ENCODE data around the gene TMEM271.
"Not testable (repeated sequence)": the region's sequence is repeated elsewhere in the genome, so short reads cannot be mapped to it uniquely, and the experiment has no call there.

TMEM271 gene

DNA sequence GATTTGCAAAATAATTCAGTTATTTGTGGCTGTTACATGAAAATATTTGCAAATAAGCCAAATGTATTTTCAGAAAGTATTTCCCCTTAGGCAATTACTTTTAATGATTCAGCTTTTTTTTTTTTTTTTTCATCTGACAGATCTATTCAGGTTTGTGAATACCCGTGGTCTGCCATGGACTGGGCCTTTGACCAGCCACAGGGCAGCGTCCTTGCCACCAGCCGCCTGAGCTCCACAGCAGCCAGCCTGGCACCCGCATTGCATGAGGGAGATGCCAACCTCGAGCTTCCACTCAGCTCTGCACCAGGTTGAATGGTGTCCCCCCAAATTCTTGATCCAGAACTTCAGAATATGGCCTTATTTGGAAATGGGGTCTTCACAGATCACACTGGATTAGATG, 14.7 kb downstream of the TMEM271 start:
- DNase-seq: no peak

DNA sequence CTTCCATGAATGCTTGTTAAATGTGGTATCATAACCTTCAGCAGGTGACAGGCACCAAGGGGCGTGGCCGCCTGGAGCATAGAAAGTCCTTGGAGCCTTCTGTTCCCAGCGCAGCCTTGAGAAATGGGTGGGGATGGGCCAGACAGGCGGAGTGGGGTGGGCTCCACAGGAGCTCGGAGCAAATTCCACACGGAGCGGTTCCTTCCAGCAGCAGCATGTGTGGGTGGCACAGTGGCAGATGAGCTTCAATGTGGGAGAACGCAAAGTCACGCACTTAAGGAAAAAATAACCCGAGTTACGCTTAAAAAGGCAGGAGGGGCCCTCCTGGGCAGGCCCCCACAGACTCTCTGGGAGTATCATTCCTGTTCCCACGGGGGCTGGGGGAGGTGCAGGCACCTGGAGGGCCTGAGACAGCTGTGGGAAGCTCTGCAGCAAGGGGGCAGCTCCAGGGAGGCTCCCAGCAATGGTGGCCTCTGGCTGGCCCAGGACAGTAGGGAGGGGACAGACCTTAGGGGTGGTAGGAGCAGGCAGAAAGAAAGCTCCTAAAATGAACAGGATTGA, 15.3 kb downstream of the TMEM271 start:
- DNase-seq: no peak

DNA sequence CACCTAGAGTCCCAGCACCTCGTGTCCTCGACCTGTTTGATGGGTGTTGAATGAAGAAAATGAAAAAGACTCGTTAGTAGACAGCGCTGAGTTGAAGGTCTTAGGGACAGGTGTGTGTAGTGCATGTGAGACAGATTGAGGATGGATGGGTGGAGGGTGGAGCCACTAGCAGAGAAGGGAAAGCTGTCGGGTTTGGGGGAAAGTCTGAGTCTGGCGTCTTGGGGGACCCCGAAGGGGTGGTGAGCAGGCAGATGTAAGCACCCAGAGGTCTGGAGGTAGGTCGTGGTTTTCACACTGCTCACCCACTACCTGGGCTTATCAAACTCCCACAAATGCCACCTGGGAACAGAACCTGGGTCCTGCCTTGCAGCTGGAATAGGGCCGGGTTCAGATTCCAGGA, 16.0 kb downstream of the TMEM271 start:
- no peak for DNase-seq

DNA sequence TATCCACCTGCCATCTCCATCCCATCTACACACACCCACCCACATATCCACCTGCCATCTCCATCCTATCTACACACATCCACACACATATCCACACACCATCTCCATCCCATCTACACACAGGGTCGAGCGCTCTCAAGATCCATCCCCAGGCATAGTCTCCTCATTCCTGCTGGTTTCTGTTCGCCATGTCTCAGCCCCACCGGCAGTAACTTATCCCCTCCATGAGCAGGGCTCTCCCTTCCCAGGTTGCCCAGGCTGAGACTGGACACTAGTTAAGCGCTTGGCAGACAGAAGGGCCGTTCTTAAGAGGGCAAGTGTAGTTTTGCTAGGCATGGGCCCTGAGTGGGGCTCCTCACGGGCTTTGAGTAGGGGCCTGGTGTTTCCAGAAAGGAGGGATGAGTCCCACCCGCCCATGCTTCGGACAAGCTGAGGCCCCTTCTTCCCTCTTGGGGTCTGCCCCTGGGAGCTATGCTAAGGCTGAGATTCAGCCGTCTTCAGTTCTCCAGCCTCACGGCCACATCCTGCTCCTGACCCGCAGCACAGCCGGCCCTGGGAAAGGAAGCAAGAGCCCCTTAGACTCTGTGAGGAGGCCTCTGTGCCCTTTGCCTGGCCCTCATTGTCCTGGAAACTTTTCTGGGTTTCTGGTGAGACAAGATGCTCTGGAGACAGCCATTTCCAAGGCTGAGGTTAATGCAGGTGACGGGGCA, 20.4 kb downstream of the TMEM271 start:
- no peak for DNase-seq

DNA sequence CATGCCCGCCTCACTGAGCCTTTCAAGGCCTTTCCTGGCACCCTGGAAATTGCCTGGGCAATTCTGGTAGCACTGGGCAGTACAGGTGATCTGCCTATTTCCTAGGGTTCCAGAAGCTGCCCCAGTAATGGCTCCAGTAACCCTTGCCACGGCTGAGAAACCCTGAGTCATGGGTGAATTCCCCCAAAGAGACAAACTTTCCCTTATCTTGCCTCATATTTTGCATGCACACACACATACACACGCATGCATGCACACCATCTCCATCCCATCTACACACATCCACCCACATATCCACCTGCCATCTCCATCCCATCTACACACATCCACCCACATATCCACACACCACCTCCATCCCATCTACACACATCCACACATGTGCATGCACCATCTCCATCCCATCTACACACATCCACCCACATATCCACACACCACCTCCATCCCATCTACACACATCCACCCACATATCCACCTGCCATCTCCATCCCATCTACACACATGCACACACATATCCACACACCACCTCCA, 21.2 kb downstream of the TMEM271 start:
- not testable (repeated sequence) for DNase-seq

DNA sequence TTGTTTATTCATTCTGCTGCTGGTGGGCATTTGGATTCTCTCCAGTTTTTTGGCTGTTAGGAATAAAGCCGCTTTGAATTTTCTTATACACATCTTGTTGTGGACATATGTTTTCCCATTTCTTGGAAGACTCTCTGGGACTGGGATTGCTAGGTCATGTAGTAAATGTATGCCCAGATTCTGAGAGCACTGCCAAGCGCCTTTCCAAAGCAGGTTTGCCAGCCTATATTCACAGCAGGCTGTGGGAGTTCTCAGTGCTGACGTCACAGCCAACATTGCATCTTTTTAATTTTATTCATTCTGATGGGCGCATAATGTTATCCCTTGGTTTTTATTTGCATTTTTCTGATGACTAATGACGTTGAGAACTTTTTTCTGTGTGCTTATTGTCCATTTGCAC, 24.1 kb downstream of the TMEM271 start:
- no peak for DNase-seq

DNA sequence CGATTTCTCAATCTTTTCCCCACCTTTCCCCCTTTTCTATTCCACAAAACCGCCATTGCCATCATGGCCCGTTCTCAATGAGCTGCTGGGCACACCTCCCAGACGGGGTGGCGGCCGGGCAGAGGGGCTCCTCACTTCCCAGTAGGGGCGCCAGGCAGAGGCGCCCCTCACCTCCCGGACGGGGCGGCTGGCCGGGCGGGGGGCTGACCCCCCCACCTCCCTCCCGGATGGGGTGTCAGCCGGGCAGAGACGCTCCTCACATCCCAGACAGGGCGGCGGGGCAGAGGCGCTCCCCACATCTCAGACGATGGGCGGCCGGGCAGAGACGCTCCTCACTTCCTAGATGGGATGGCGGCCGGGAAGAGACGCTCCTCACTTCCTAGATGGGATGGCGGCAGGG, 25.8 kb downstream of the TMEM271 start:
- DNase-seq: not testable (repeated sequence)

DNA sequence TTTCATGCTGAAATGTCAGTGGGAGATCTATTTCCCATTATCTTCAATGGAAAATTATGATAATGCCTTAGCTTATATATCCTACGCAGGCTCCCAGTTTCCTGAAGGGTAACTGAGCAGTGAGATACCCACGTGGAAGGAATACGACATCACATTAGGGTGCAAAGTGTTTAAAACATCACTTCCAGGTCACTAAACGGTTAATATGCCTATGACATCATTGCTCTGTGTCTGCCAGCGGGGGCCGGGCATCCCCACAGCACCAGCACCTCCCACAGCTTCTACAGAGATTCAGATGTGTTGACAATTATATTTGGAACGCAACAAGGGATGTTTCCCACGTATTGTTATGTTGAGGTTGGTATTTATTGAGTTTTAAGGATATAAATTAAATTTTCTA, 27.1 kb downstream of the TMEM271 start:
- no peak for DNase-seq

DNA sequence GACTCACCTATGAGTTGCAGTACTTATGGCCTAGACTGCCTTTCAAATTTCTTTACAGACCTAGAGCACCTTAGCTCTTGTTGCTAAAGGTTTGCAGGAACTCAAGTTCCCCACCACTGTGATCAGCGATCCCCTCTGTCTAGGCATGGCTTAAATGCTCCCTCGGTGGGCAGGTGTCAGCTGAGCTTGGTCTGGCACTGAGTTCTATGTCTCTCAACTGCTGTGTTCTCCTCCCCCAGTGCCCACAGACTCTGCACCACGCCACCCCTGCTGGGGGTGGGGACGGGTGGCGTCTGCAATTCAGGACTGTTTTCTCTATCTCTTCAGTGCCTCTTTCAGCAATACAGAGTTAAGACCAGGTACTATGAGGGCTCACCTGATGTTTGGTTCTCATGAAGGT, 30.5 kb downstream of the TMEM271 start:
- no peak for DNase-seq

DNA sequence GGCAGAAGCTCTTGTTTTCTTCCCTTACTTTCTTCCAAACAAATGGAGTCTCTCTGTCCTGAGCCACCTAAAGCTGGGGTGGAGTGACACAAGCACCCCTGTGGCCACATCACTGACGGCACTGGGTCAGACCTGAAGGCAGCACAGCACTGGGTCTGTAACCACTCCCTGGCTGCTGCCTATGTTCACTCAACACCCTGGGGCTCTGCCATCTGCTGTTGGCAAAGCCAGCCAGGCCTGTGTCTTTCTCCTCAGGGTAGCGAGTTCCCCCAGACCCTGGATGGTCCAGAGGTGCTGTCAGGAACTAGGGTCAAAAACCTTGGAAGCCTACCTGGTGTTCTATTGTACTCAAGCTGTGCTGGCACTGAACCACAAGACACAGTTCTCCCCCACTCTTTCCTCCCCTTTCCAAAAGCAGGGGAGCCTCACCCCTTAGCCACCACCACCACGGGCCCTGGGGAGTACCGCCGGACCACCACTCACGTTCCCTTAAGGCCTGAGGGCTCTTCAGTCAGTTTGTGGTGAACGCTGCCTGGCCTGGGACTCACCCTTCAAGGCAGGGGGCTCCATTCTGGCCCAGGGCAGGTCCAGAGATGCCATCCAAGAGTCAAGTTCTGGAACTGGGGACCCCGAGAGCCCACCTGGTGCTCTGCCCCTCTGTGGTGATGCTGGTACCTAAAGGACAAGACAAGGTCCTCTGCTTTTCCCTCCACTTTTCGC, 31.5 kb downstream of the TMEM271 start:
- DNase-seq: no peak

DNA sequence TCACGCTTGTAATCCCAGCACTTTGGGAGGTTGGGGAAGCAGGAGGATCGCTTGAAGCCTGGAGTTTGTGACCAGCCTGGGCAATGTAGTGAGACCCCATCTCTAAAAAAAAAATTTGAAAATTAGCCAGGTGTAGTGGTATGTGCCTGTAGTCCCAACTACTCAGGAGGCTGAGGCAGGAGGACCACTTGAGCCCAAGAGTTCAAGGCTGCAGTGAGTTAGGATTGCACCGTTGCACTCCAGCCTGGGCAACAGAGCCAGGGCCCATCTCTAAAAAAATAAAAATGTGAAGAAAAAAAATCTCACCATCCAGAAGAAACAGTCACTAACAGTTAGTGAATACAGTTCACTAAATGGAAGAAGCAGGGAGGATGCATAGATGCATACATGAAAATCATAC, 34.8 kb downstream of the TMEM271 start:
- no peak for DNase-seq

DNA sequence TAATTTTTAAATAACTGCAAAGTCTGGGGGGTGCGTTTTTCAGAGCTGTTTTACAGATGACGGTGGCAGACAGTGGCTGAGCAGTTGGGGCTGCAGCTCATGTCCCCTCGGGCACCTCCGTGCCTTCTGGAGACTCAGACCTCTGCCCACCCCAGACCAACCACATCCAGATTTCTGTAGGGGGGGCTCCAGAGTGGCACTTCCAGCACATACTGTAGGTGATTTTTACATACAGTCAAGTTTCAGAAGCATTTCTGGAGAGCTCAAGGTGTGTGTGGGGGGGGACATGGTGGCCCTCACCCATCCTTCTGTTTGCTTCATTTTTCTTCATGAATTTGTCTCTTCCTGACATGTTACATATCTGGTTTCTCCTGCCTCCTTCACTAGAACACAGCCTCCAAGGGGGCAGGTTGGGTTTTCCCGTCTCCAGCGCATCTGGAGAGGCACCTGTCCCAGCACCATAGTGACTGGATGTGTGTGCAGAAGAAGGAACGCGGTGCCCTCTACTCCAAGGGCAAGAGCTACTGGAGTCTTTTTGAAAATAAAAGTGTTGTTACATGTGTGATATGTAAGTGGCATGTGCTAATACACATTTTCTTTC, 37.5 kb downstream of the TMEM271 start:
- DNase-seq: no peak

DNA sequence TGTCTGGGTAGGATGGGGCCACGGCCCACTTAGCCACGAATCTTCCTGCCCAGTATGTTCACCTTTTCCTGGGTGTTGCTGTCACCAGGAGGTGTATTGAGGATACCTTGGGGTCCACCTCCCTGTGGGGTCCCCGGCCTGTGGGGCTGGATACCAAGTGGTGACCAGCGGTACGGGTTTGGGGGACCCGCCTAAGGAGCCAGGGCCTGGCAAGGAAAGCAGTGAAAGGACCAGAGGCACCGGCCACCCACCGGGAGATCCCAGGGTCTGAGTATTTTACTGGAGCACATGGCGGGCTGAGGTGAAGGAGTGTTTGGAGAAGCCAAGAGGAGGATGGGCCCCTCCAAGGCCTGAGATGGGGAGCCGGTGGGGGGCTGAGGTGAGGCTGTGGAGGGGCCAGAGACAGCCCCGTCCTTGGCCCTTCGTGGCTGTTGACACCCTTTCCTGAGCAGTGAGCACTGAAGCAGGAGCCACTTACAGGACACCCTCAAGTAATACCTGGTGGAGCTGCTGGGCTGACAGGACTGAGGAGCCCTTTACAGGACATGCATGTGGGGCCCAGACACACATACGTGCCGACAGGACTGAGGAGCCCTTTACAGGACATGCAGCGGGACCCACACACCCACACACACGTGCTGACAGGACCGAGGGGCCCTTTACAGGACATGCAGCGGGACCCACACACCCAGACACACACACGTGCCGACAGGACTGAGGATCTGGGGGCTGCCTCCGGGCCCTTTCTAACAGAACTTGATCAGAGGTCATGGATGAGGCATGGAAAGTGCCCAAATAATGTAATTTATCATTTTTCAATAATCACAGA, 38.4 kb downstream of the TMEM271 start:
- no peak for DNase-seq

DNA sequence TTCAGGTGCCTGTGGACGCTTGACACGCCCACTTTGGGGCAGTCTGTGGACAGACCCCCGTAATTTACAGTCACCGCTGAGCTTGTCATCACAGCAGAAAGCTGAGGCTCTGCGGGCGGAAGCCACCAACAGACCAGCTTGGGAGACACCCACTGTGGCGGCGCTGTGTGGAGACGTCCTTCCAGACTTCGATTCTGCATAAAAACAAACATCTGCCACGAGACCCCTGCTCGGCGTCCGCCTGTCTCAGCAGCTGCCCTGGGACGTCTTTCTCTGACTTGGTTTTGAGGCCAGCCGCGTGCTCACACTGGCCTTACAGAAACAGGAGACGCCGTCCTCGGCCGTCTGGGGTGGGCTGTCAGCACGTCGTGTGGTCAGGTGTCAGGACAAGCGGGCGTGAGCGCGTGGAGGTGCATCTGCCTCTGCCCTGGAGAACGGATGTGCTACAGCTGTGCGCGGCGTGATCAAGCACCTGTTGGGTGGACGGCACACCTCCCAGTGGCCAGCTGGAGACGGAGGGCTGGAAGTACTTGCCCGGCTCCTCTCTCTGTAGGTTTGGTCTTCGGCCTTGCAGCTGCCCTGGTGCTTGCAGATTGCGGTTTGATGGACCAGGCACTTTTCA, 39.6 kb downstream of the TMEM271 start:
- no peak for DNase-seq

DNA sequence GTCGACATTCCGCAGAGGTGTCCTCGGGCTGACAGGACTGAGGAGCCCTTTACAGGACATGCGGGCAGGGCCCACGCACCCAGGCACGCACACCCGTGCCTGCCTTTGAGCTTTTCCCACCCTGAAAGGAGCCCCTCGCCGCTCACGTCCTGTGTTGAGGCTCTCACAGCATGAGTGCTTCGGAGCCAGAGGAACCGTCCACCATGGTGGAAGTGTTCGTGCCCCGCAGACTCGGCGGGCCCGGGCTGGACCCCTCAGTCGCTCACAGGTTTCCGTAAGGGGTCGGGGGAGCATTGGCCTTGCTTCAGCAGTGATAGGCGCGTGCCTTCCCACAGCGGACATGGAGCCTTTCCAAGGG, 40.2 kb downstream of the TMEM271 start:
- DNase-seq: no peak

DNA sequence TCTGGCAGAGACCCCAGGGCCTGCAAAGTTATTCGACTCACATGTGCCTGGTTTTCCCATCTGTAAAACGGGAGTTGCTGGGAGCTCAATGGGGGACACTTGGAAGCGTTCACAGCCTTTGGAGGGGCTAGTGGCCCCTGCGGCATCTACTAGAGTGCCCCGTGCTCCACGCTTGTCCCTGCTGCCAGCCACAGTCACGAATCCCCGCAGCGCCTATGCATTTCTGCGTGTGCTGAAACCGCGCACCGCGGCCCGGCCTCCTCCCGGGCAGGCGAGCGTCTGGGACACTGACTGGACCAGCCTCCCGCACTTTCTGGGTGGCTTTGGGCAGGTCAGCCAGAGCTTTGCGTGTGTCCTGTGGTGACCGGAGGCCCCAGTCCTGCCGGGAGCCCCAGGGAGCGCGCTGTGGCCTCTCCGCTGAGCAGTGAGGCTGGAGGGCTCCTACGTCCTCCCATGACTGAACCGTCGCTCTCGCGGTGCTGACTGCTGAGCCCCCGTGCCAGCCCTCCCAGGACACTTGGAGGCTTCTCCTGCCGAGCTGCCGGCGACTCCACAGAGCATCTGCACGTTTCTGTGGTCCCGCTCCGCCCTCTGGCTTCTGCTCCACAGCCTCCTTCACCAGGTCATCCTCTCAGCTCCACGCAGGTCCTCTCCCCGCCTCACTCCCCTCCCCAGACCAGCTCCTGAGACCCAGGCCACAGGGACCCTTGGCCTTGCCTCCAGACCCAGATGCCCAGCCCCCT, 40.7 kb downstream of the TMEM271 start:
- no peak for DNase-seq

DNA sequence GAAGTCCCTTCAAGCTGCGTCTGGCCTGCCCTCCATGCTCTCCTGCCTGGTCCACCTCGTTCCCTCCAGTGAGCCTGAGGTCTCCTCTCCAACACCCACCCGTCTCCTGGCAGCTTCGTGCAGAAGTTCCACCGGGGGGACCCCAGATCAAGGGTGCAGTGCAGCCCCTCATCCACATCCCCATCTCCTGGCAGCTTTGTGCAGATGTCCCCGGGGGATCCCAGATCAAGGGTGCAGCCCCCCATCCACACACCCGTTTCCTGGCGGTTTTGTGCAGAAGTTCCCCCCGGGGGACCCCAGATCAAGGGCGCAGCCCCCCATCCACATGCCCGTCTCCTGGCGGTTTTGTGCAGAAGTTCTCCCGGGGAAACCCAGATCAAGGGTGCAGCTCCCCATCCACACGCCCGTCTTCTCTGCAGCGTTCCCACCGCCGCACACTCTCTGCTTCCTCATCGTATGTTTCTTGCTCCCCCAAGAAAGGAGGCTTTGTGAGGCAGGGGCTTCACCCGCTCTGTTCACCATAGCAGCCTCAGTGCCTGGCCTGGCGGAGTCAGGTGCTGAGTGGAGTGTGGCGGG, 41.4 kb downstream of the TMEM271 start:
- DNase-seq: no peak

DNA sequence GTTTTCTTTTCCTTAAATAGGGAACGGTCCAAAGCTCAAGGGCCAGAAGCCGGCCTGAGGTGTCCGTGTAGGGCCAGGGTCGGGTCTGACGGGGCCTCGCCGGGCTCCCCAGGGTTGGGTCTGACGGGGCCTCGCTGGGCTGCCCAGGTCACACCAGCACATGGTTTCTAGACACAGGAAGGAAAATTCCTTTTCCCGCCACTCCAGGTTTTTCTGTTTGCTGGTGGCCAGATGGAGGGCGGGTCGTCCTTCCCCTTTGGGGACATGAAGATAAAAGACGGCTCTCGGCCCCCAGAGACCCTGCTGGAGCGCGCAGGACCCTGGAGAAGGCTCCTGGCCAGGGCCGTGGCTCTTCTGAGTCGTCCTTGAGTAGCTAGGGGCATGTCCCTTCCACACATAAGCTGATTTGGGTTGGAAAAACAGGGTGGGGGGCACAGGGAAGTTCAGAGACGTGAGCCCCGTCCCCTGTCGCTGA, 42.0 kb downstream of the TMEM271 start:
- no peak for DNase-seq

DNA sequence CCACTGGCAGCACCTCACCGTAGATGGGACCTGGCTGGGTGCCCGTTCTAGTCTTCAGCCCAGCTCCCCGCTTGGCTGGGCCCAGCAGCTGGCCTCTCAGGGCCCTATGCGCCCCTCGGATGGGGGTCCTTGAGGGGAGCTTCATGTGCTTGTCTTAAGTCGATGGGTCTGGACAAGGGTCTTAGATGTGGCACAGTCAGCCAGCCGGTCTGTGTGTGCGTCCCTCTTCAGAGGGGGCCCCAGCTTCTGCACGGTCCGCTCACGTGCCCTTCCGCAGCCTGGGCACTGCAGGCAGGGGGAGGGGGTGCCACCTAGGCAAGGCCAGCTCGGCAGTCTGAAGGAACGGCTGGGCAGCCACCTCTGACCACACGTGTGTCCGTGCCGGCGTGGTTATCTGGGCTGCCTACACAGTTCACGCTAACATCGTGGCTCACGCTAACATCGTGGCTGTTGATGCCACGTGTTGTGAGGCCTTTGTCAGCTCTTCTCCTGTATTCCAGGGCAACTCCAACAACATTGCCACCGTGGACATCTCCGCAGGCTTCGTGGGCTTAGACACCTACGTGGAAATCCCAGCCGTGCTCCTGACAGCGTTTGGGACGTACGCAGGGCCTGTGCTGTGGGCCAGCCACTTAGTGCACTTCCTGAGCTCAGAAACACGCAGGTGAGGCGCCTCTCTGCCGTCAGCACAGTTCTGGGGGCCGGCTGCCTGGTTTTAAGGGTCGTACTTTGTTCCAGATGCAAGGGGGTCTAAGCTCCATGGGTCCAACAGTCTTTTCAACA, 42.6 kb downstream of the TMEM271 start:
- no peak for DNase-seq

DNA sequence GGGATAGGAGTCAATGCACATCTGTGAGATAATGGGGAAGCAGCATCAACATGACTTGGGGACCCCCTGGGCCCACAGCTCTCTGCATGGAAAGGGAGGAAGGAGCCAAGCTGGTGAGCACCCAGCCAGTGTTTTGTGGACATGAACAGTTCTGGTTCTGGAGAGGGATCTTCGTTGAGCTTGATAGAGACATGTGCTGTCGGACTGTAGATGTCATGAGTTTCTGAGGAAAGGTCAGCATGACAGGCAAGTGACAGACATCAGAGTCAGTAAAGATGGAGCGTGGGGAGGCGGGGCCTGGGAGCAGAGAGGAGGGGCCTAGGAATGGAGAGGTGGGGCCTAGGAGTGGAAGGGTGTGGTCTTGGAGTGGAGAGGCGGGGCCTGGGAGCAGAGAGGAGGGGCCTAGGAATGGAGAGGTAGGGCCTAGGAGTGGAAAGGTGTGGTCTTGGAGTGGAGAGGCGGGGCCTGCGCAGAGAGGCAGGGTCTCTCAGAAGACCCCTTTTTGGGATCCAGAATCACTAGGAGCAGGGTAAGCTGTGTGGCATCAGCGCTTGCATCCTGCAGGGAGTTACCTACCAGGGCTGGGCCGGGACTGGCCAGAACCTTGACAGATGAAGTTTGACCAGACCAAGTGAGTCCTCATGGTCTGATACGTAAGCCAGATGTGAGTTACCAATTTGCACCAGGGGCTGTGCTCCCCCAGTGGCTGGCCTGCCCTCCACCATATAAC, 43.3 kb downstream of the TMEM271 start:
- DNase-seq: no peak

All from NCI-H524 treated with DMSO at 0.1 percent for 48 hours (cell line).